Activated CD8-positive, alpha-beta memory T cell treated with anti-CD3 and anti-CD28 coated beads for 48 hours (primary cell): ENCODE results near the gene RAB7A.
A peak's percentile ranks its signal among the peaks of the same experiment; 100 is the strongest.

Experiments
- DNase-seq, 3 experiments: peaks; one replicate each; pipeline ENCODE4 v3.0.0-alpha.2; 2020; ENCODE audit warnings: low read depth in 2 of 3, low spot score in 2 of 3

The RAB7A gene

GRCh38 chr3:128726023-128727016, at the start of gene RAB7A:
Gene RAB7A (plus strand): TSS chr3:128726183. CDS start chr3:128795368, 69,185 bp downstream.
- peak; percentile 81 to 96 (median 91) for DNase-seq

GRCh38 chr3:128679338-128679737, 46.6 kb upstream of the RAB7A start:
- no peak for DNase-seq

DNA sequence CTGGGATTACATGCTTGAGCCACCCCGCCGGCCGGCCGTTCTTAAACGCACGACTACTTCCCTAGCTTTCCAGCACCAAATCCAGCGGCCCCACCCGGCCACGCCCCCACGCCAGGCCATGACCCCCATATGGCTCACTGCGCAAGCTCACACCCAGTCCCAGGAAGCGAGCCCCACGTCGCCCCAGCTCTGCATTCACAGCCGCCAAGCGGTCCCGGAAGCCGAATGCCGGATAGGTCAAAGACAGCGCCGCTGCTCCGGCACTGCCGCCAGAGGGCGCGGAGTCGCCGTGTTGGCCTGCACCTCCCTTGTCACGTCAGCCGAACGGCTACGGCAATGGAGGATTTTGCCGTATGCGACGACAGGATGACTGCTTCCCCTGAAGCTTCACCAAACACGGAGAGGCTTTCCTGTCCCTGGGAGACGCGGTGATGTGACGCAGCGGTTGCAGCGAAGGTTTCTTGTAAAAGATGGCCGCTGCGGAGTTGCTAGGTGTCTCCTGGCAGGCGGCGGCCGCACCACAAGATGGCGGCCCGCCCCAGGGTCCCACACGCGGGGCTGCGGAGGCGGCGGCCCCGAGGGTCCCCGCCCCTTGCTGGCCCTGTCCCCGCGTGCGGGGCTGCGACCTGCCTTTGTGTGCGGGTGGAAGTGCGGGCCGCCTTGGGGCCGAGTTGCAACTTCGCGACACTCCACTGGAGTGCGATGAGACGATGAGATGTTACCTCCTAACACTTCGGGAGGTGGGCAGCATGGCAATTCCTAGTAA, 45.2 kb upstream of the RAB7A start:
- DNase-seq, result peak; percentile 83 to 94 (median 88)

DNA sequence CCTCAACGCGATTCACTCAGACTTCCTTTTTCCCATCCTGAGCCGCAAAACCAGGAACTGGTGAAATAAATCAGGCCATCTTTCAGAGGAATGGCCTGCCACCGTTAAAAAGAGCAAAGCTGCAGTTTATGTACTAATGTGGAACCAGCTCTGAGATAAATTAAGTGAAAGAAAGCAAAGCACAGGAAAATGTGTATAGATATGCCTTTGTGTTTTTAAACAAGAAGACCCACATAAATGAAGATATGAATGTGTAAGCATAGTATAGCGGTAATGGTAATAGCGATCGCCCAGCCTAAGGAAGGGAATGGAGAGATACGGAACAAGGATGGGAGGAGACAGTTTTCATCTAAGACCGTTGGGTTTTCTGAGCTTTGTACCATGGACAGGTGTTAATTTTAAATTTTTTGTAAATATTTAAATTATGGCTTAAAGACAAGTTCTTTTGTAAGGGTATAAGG, 44.6 kb upstream of the RAB7A start:
- DNase-seq, result no peak

DNA sequence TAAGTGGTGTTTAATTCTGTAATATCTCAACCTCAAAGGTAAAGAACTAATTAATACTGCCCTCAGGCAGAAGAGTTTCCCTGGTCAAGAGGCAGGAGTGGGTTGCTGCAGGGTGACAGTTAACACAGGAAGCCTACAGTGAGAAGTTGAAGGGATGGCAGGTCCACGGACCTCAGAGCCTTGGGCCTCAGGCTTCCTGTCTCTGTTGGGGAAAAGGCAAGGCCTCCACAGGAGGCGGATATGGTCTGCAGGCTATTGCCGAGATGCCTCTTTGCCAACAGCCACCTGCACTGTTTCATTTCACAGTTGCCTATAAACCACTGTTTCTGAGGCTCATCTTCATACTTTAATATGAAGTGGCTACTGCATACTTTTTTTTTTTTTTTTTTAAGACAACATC, 42.0 kb upstream of the RAB7A start:
- no peak for DNase-seq

GRCh38 chr3:128684986-128685726, 40.8 kb upstream of the RAB7A start:
- no peak for DNase-seq

DNA sequence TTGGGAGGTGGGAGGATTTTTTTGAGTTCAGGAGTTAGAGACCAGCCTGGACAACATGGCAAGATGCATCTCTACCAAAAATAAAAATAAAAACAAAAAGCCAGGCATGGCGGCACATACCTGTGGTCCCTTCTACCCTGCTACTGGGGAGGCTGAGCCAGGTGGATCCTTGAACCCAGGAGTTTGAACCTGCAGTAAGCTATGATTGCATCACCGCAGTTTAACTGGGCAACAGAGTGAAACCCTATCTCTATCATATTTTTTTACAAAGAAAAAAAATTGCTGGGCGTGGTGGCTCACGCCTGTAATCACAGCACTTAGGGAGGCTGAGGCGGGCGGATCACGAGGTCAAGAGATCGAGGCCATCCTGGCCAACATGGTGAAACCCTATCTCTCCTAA, 39.5 kb upstream of the RAB7A start:
- DNase-seq, result no peak

DNA sequence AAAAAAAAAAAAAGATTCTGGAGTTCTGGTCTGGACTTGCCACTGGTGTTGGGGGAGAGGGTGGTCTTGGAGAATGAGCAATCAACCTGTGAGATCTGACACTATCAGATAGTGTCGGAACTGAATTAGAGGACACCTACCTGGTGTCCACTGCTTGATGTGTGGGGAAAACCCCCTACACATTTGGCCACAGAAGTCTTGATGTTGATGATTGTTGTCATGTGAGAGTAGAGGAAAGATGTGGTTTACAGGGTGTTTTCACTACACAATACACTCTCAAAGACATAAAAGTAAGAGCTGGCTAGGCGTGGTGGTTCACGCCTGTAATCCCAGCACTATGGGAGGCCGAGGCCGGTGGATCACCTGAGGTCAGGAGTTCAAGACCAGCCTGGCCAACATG, 36.9 kb upstream of the RAB7A start:
- DNase-seq, result no peak

- no peak for DNase-seq
These were observed 32.3 kb upstream of the RAB7A start for GRCh38 chr3:128693696-128694095.

GRCh38 chr3:128697341-128697740, 28.6 kb upstream of the RAB7A start:
- DNase-seq, result no peak

- peak in 1 of 3 experiments; percentile 10 for DNase-seq
These were observed 27.6 kb upstream of the RAB7A start for GRCh38 chr3:128698211-128699047.

- no peak for DNase-seq
These were observed 24.4 kb upstream of the RAB7A start for GRCh38 chr3:128701342-128702212.

DNA sequence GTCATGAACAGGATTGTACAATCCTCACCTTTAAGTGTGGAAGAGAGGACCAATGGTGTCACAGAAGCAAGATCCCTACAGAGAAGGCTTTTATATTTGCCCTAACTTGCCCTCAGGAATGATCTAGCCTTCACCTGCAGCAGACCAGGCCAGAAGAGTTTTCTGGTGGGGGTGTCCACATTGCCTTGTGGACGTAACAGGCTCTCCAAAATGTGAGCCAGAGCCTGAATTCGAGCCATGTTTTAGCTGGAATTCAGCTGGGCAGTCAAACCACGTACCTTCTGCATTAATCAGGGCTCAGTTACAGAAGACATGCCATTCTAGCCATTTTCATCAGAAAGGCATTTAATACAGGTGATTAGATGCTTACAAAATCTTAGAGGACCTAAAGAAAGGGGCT, 23.6 kb upstream of the RAB7A start:
- no peak for DNase-seq

- no peak for DNase-seq
These were observed 22.4 kb upstream of the RAB7A start for GRCh38 chr3:128703561-128703960.

GRCh38 chr3:128706086-128706615, 19.8 kb upstream of the RAB7A start:
- no peak for DNase-seq

DNA sequence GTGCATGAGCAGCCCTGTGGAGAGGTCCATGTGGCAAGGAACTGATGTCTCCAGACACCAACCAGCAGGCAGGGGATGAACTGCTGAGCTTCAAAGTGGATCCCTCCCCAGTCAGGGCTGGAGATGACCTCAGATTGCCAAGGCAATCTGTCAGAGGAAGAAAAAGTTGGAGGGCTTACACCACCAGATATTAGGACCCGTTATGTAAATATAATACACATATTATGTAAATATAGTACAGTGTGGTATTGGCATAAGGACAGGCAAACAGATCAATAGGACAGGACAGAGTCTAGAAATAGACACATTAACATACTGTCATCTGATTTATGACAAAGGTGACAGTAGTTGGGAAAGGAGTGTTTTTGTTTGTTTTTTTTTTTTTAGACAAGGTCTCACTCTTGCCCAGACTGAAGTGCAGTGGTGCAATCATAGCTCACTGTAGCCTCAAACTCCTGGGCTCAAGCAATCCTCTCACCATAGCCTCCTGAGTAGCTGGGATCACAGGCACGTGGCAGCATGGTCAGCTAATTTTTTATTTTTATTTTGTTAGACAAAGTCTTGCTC, 18.0 kb upstream of the RAB7A start:
- no peak for DNase-seq

DNA sequence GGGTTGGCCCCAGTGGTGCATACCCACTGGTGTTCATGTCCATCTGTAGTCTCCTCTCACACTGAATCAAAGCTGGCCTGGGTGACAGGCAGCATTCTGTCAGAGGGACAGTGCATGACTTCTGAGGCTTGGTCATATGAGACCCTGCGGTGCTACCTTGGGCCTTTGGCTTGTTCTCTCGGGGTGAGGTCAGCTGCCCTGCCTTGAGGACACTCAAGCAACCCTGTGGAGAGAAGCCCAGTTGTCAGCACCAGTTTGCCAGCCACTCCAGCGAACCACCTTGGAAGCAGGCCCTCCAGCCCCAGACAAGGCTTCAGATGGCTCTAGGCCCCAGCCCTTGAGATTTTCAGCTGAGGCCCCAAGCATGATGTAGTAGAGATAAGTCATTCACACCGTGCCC, 16.9 kb upstream of the RAB7A start:
- no peak for DNase-seq

GRCh38 chr3:128709506-128710210, 16.3 kb upstream of the RAB7A start:
- no peak for DNase-seq
